ENCODE measurements around the gene CCNI. TPM values are rescaled to one million over a fixed set of nuclear protein-coding genes. Genes with fewer than 3 reads are reported as not detected.
A peak's percentile ranks its signal among the peaks of the same experiment; 100 is the strongest.

Gene CCNI
- total RNA-seq, 1 experiment from 2014 or later = 105 TPM

- no peak overlapping the region for H3K9ac ChIP-seq (ENCODE audit: low read length)
- H3K4me3 ChIP-seq (ENCODE audit: low read length) = no peak overlapping the region
- H3K4me1 ChIP-seq (ENCODE audit: low read length) = peaks cover 24% of the 10 kb centered on the region
- H3K36me3 ChIP-seq (ENCODE audit: insufficient read depth, low read length) = no peaks in the 10 kb centered on the region
- H2AFZ ChIP-seq (ENCODE audit: low read length) = no peak overlapping the region
- no peaks in the 10 kb centered on the region for H3K9me2 ChIP-seq (replicated peaks; ENCODE audit: insufficient read depth, low read length)
- no peaks in the 10 kb centered on the region for H3K9me3 ChIP-seq (ENCODE audit: low read length)
- peaks cover 19% of the 10 kb centered on the region for H3K79me2 ChIP-seq (ENCODE audit: low read length)
- H3K4me2 ChIP-seq (ENCODE audit: low read depth, low read length, poor library complexity, severe bottlenecking) = no peak overlapping the region
- H4K20me1 ChIP-seq (ENCODE audit: insufficient read depth, low read depth, low read length) = peaks cover 13% of the 10 kb centered on the region; the same call in 1 of the 2 replicates
- H3K27ac ChIP-seq (ENCODE audit: low read length) = no peak overlapping the region
- no peaks in the 10 kb centered on the region for H3K27me3 ChIP-seq (ENCODE audit: low read length)
- no peak for DNase-seq
Measured at GRCh38 chr4:77078401-77078800, 2.6 kb upstream of the CCNI start.

- peak overlapping the region; percentile 87 for H3K4me3 ChIP-seq (ENCODE audit: low read length)
- H3K4me2 ChIP-seq (ENCODE audit: low read depth, low read length, poor library complexity, severe bottlenecking) = peak overlapping the region; percentile 88
- peaks cover 33% of the 10 kb centered on the region for H3K79me2 ChIP-seq (ENCODE audit: low read length)
- no peak for DNase-seq
- H3K27ac ChIP-seq (ENCODE audit: low read length) = peak overlapping the region; percentile 91; the same call in 1 of the 2 replicates
- H3K9me2 ChIP-seq (replicated peaks; ENCODE audit: insufficient read depth, low read length) = no peaks in the 10 kb centered on the region
- H3K27me3 ChIP-seq (ENCODE audit: low read length) = no peaks in the 10 kb centered on the region
- peak overlapping the region; percentile 91 for H3K9ac ChIP-seq (ENCODE audit: low read length)
- H3K4me1 ChIP-seq (ENCODE audit: low read length) = peaks cover 35% of the 10 kb centered on the region
- peaks cover 19% of the 10 kb centered on the region; the same call in 1 of the 2 replicates for H4K20me1 ChIP-seq (ENCODE audit: insufficient read depth, low read depth, low read length)
- no peak overlapping the region for H2AFZ ChIP-seq (ENCODE audit: low read length)
- H3K36me3 ChIP-seq (ENCODE audit: insufficient read depth, low read length) = no peaks in the 10 kb centered on the region
- no peaks in the 10 kb centered on the region for H3K9me3 ChIP-seq (ENCODE audit: low read length)
Measured at GRCh38 chr4:77076889-77077635, 1.3 kb upstream of the CCNI start.

GRCh38 chr4:77074981-77075855, 571 bp downstream of the CCNI start:
- Histone ChIP-seq H3K27ac (ENCODE audit: low read length) (peak overlapping the region; percentile 91), H3K9ac (ENCODE audit: low read length) (peak overlapping the region; percentile 91), H3K27me3 (ENCODE audit: low read length) (no peaks in the 10 kb centered on the region), H2AFZ (ENCODE audit: low read length) (no peak overlapping the region), H3K79me2 (ENCODE audit: low read length) (peaks cover 51% of the 10 kb centered on the region), H3K4me2 (ENCODE audit: low read depth, low read length, poor library complexity, severe bottlenecking) (peak overlapping the region; percentile 88), H3K4me1 (ENCODE audit: low read length) (peaks cover 30% of the 10 kb centered on the region), H4K20me1 (ENCODE audit: insufficient read depth, low read depth, low read length) (peaks cover 24% of the 10 kb centered on the region; the same call in 1 of the 2 replicates), H3K9me3 (ENCODE audit: low read length) (no peaks in the 10 kb centered on the region), H3K36me3 (ENCODE audit: insufficient read depth, low read length) (no peaks in the 10 kb centered on the region), H3K4me3 (ENCODE audit: low read length) (peak overlapping the region; percentile 87), H3K9me2 (replicated peaks; ENCODE audit: insufficient read depth, low read length) (no peaks in the 10 kb centered on the region)
- DNase-seq = peak; percentile 91

- H3K79me2 ChIP-seq (ENCODE audit: low read length) = peaks cover 59% of the 10 kb centered on the region
- no peaks in the 10 kb centered on the region for H3K9me3 ChIP-seq (ENCODE audit: low read length)
- peak overlapping the region; percentile 87 for H3K4me3 ChIP-seq (ENCODE audit: low read length)
- no peaks in the 10 kb centered on the region for H3K36me3 ChIP-seq (ENCODE audit: insufficient read depth, low read length)
- peaks cover 30% of the 10 kb centered on the region for H3K4me1 ChIP-seq (ENCODE audit: low read length)
- H3K4me2 ChIP-seq (ENCODE audit: low read depth, low read length, poor library complexity, severe bottlenecking) = peak overlapping the region; percentile 80
- peak overlapping the region; percentile 60 for H3K9ac ChIP-seq (ENCODE audit: low read length)
- no peaks in the 10 kb centered on the region for H3K9me2 ChIP-seq (replicated peaks; ENCODE audit: insufficient read depth, low read length)
- DNase-seq = no peak
- H3K27me3 ChIP-seq (ENCODE audit: low read length) = no peaks in the 10 kb centered on the region
- peaks cover 24% of the 10 kb centered on the region; the same call in 1 of the 2 replicates for H4K20me1 ChIP-seq (ENCODE audit: insufficient read depth, low read depth, low read length)
- H3K27ac ChIP-seq (ENCODE audit: low read length) = peak overlapping the region; percentile 20; the same call in 1 of the 2 replicates
- no peak overlapping the region for H2AFZ ChIP-seq (ENCODE audit: low read length)
Measured at GRCh38 chr4:77074381-77074831, 1.4 kb downstream of the CCNI start.

- Histone ChIP-seq H3K4me2 (ENCODE audit: low read depth, low read length, poor library complexity, severe bottlenecking) (peak overlapping the region; percentile 80), H3K27ac (ENCODE audit: low read length) (peak overlapping the region; percentile 21), H3K4me3 (ENCODE audit: low read length) (peak overlapping the region; percentile 87), H3K36me3 (ENCODE audit: insufficient read depth, low read length) (no peaks in the 10 kb centered on the region), H4K20me1 (ENCODE audit: insufficient read depth, low read depth, low read length) (peaks cover 24% of the 10 kb centered on the region; the same call in 1 of the 2 replicates), H3K79me2 (ENCODE audit: low read length) (peaks cover 61% of the 10 kb centered on the region), H3K9me3 (ENCODE audit: low read length) (no peaks in the 10 kb centered on the region), H3K9ac (ENCODE audit: low read length) (peak overlapping the region; percentile 60), H2AFZ (ENCODE audit: low read length) (no peak overlapping the region), H3K4me1 (ENCODE audit: low read length) (peaks cover 30% of the 10 kb centered on the region), H3K27me3 (ENCODE audit: low read length) (no peaks in the 10 kb centered on the region), H3K9me2 (replicated peaks; ENCODE audit: insufficient read depth, low read length) (no peaks in the 10 kb centered on the region)
- no peak for DNase-seq
Measured at GRCh38 chr4:77073981-77074380, 1.8 kb downstream of the CCNI start.

GRCh38 chr4:77073106-77073809, 2.5 kb downstream of the CCNI start:
- no peak for DNase-seq
- no peaks in the 10 kb centered on the region for H3K27me3 ChIP-seq (ENCODE audit: low read length)
- H3K27ac ChIP-seq (ENCODE audit: low read length) = peak overlapping the region; percentile 21; the same call in 1 of the 2 replicates
- H3K4me1 ChIP-seq (ENCODE audit: low read length) = peaks cover 30% of the 10 kb centered on the region
- peak overlapping the region; percentile 80 for H3K4me2 ChIP-seq (ENCODE audit: low read depth, low read length, poor library complexity, severe bottlenecking)
- peaks cover 24% of the 10 kb centered on the region; the same call in 1 of the 2 replicates for H4K20me1 ChIP-seq (ENCODE audit: insufficient read depth, low read depth, low read length)
- H3K9ac ChIP-seq (ENCODE audit: low read length) = peak overlapping the region; percentile 60
- no peaks in the 10 kb centered on the region for H3K9me3 ChIP-seq (ENCODE audit: low read length)
- H2AFZ ChIP-seq (ENCODE audit: low read length) = no peak overlapping the region
- no peaks in the 10 kb centered on the region for H3K36me3 ChIP-seq (ENCODE audit: insufficient read depth, low read length)
- H3K79me2 ChIP-seq (ENCODE audit: low read length) = peaks cover 69% of the 10 kb centered on the region
- H3K9me2 ChIP-seq (replicated peaks; ENCODE audit: insufficient read depth, low read length) = no peaks in the 10 kb centered on the region
- peak overlapping the region; percentile 87 for H3K4me3 ChIP-seq (ENCODE audit: low read length)

GRCh38 chr4:77072195-77072753, 3.5 kb downstream of the CCNI start:
- Histone ChIP-seq H4K20me1 (ENCODE audit: insufficient read depth, low read depth, low read length) (peaks cover 24% of the 10 kb centered on the region; the same call in 1 of the 2 replicates), H2AFZ (ENCODE audit: low read length) (no peak overlapping the region), H3K4me1 (ENCODE audit: low read length) (peaks cover 30% of the 10 kb centered on the region), H3K9me2 (replicated peaks; ENCODE audit: insufficient read depth, low read length) (no peaks in the 10 kb centered on the region), H3K27ac (ENCODE audit: low read length) (no peak overlapping the region), H3K4me3 (ENCODE audit: low read length) (no peak overlapping the region), H3K27me3 (ENCODE audit: low read length) (no peaks in the 10 kb centered on the region), H3K9ac (ENCODE audit: low read length) (no peak overlapping the region), H3K36me3 (ENCODE audit: insufficient read depth, low read length) (no peaks in the 10 kb centered on the region), H3K79me2 (ENCODE audit: low read length) (peaks cover 78% of the 10 kb centered on the region), H3K9me3 (ENCODE audit: low read length) (no peaks in the 10 kb centered on the region), H3K4me2 (ENCODE audit: low read depth, low read length, poor library complexity, severe bottlenecking) (peak overlapping the region; percentile 80)
- DNase-seq = no peak

All from Karpas-422 (cell line).